ENCODE measurements around the gene SYDE2.
"Not testable (repeated sequence)": the region's sequence is repeated elsewhere in the genome, so short reads cannot be mapped to it uniquely, and the experiment has no call there.

SYDE2 gene

DNA sequence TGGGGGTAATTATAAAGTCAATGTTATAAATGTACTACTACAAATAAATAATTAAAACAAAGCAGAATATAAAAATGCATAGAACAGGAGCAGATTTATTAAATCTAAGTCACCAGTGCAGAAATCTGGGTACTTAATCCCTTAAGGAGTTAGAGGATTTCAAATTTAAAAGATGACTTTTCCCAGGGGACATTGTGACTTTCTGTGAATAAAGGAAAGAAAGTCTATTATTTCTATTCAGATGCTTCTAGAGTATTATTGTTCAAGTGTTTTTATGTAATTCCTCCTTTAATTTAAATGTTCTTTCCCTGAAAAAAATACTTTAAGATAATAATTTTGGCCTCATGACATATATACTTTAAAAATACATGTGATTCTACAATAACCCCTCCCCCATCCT is 43.4 kb downstream of the SYDE2 start:
- Histone ChIP-seq H3K27ac (ENCODE audit: low read length) (no peak overlapping the region), H3K9me3 (ENCODE audit: control insufficient read depth, low read depth, low read length) (no peaks in the 10 kb centered on the region), H3K4me3 (ENCODE audit: low read length) (no peak overlapping the region), H3K27me3 (ENCODE audit: control insufficient read depth, insufficient read depth, low read length) (no peaks in the 10 kb centered on the region), H3K4me1 (ENCODE audit: control insufficient read depth, low read depth, low read length) (no peaks in the 10 kb centered on the region), H3K36me3 (ENCODE audit: control insufficient read depth, low read depth, low read length) (no peaks in the 10 kb centered on the region), H3K9ac (ENCODE audit: low read length) (no peak overlapping the region)

DNA sequence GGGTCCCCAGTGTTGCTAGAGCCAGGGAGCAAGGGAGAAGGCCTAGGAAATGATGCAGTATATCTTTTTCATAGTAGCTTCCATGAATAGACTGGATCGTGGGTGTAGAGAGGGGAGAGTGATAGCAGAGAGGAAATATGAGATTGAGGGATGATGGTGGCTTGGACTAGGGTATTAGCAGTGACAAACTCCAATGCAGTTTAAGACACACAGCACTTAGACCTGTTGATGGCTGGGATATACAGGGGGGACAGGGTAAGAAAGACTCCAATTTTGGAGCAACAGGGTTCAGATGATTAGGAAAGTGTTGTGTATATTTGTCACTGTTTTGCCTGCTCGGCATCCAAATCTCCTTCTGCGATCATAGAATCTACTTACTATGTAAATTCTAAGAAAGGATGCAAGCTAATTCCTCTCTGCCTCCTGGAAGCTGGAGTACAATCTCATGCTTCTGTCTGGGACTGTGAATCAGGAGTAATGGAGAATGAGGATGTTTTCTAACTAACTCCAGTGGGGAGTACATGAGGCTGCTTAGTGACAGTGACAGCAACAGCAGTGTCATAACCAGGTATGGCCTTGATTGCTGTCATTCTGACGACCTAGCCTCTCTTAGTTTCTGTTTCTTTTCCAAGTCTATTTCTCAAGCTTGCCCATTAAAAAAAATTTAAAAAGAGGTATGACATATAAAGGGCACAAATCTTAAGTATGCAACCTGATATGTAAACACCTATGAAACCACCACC is 47.5 kb downstream of the SYDE2 start:
- H3K9me3 ChIP-seq (ENCODE audit: control insufficient read depth, low read depth, low read length) = no peaks in the 10 kb centered on the region
- no peaks in the 10 kb centered on the region for H3K36me3 ChIP-seq (ENCODE audit: control insufficient read depth, low read depth, low read length)
- H3K27me3 ChIP-seq (ENCODE audit: control insufficient read depth, insufficient read depth, low read length) = no peaks in the 10 kb centered on the region
- no peak overlapping the region for H3K9ac ChIP-seq (ENCODE audit: low read length)
- H3K4me1 ChIP-seq (ENCODE audit: control insufficient read depth, low read depth, low read length) = peaks cover 7% of the 10 kb centered on the region
- H3K27ac ChIP-seq (ENCODE audit: low read length) = no peak overlapping the region
- H3K4me3 ChIP-seq (ENCODE audit: low read length) = no peak overlapping the region

DNA sequence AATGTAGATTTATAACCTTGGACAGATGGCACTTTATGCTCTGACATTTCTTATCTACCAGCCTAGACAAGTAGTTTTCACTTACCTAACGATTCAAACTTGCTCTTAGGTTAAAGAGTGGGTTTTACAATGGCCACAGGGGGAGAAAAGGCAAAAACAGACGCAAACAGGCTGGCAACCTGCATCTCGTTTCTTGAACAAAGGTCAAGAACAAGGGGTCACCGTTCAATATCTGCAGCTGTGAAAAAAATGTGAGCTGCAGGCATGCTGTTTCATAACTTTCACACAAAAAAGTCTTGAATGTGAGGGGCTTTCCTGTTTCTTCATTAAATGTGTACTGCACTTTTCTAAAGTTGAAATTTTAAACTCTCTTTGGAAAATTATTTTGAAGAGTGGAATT is 49.4 kb downstream of the SYDE2 start:
- peaks cover 9% of the 10 kb centered on the region for H3K4me1 ChIP-seq (ENCODE audit: control insufficient read depth, low read depth, low read length)
- H3K4me3 ChIP-seq (ENCODE audit: low read length) = no peak overlapping the region
- no peaks in the 10 kb centered on the region for H3K27me3 ChIP-seq (ENCODE audit: control insufficient read depth, insufficient read depth, low read length)
- H3K36me3 ChIP-seq (ENCODE audit: control insufficient read depth, low read depth, low read length) = no peaks in the 10 kb centered on the region
- no peak overlapping the region for H3K27ac ChIP-seq (ENCODE audit: low read length)
- H3K9me3 ChIP-seq (ENCODE audit: control insufficient read depth, low read depth, low read length) = no peaks in the 10 kb centered on the region
- H3K9ac ChIP-seq (ENCODE audit: low read length) = no peak overlapping the region

DNA sequence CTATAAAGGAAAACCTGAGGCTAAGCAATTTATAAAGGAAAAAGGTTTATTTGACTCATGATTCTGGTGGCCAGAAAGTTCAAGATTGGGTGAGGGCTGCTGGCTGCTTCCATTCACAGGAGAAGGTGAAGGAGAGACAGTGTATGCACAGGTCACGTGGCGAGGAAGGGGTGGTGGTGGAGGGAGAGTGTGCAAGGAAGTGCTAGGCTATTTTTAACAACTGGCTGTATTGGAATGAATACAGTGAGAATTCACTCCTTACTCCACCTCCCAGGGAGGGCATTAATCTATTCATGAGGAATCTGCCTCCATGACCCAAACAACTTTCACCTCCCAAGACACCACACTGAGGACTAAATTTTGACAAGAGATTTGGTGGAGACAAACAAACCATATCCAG is 51.0 kb downstream of the SYDE2 start:
- Histone ChIP-seq H3K27me3 (ENCODE audit: control insufficient read depth, insufficient read depth, low read length) (no peaks in the 10 kb centered on the region), H3K9ac (ENCODE audit: low read length) (no peak overlapping the region), H3K4me1 (ENCODE audit: control insufficient read depth, low read depth, low read length) (peaks cover 14% of the 10 kb centered on the region), H3K4me3 (ENCODE audit: low read length) (no peak overlapping the region), H3K36me3 (ENCODE audit: control insufficient read depth, low read depth, low read length) (no peaks in the 10 kb centered on the region), H3K27ac (ENCODE audit: low read length) (no peak overlapping the region), H3K9me3 (ENCODE audit: control insufficient read depth, low read depth, low read length) (no peaks in the 10 kb centered on the region)

DNA sequence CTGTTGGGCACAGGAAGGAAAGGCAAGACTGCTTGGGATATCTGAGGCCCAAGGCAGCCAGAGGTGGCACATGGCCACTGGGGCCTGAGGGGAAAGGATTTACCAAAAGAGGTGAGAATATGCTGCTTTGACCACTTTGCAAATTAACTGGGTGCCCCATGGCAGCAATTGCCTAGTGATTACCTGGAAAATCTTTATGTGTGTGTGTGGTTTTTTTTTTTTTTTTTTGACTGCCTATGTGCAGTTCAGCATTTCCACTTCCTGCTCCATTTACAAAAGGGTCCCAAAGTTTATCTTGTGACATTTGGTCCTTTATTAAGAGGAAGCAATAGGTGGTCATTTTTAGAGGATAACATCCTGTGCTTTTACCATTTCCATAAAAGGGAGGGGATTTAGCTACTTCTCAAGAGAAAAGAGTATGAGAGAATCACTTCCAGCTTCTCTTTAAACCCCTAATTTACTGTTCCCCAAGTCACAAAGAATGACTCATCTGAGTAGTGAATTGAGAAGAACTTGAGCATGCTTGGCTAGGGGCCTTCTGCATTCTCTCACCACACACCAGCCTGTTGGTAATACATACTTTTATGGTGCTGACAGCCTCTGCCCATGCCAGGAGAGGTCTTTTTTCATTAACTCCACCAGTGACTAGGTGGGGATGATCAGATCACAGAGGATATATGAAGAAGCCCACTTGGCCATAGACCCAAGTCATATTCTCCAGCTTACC is 52.1 kb downstream of the SYDE2 start:
- Histone ChIP-seq H3K4me1 (ENCODE audit: control insufficient read depth, low read depth, low read length) (peaks cover 25% of the 10 kb centered on the region), H3K4me3 (ENCODE audit: low read length) (no peak overlapping the region), H3K9ac (ENCODE audit: low read length) (no peak overlapping the region), H3K27me3 (ENCODE audit: control insufficient read depth, insufficient read depth, low read length) (no peaks in the 10 kb centered on the region), H3K36me3 (ENCODE audit: control insufficient read depth, low read depth, low read length) (no peaks in the 10 kb centered on the region), H3K27ac (ENCODE audit: low read length) (no peak overlapping the region), H3K9me3 (ENCODE audit: control insufficient read depth, low read depth, low read length) (no peaks in the 10 kb centered on the region)

DNA sequence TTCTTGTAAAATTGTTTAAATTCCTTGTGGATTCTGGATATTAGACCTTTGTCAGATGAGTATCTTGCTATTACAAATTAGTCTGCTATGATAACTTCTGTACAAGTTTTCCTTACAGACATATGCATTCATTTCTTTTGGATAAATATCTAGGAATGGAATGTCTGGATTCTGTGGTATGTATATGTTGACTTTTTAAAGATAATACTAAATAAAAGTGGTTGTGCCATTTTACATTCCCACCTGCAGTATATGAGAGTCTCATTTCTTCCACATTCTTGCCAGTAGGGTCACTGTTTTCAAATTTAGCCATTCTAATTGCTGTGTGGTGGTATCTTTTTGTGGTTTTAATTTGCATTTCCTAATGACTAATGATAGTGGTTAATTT is 53.9 kb downstream of the SYDE2 start:
- H3K27me3 ChIP-seq (ENCODE audit: control insufficient read depth, insufficient read depth, low read length) = no peaks in the 10 kb centered on the region
- H3K4me3 ChIP-seq (ENCODE audit: low read length) = no peak overlapping the region
- no peak overlapping the region for H3K27ac ChIP-seq (ENCODE audit: low read length)
- H3K36me3 ChIP-seq (ENCODE audit: control insufficient read depth, low read depth, low read length) = no peaks in the 10 kb centered on the region
- no peaks in the 10 kb centered on the region for H3K9me3 ChIP-seq (ENCODE audit: control insufficient read depth, low read depth, low read length)
- H3K4me1 ChIP-seq (ENCODE audit: control insufficient read depth, low read depth, low read length) = peaks cover 25% of the 10 kb centered on the region
- no peak overlapping the region for H3K9ac ChIP-seq (ENCODE audit: low read length)

DNA sequence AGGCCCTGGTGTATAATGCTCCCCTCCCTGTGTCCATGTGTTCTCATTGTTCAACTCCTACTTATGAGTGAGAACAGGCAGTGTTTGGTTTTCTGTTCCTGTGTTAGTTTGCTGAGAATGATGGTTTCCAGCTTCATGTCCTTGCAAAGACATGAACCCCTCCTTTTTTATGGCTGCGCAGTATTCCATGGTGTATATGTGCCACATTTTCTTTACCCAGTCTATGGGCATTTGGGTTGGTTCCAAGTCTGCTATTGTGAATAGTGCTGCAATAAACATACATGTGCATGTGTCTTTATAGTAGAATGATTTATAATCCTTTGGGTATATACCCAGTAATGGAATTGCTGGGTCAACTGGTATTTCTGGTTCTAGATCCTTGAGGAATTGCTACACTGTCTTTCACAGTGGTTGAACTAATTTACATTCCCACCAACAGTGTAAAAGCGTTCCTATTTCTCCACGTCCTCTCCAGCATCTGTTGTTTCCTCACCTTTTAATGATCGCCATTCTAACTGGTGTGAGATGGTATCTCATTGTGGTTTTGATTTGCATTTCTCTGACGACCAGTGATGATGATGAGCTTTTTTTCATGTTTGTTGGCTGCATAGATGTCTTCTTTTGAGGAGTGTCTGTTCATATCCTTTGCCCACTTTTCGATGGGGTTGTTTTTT is 54.4 kb downstream of the SYDE2 start:
- H3K4me1 ChIP-seq (ENCODE audit: control insufficient read depth, low read depth, low read length) = peaks cover 25% of the 10 kb centered on the region
- H3K4me3 ChIP-seq (ENCODE audit: low read length); H3K9me3 ChIP-seq (ENCODE audit: control insufficient read depth, low read depth, low read length); H3K27ac ChIP-seq (ENCODE audit: low read length); H3K36me3 ChIP-seq (ENCODE audit: control insufficient read depth, low read depth, low read length); H3K9ac ChIP-seq (ENCODE audit: low read length); H3K27me3 ChIP-seq (ENCODE audit: control insufficient read depth, insufficient read depth, low read length): not testable (repeated sequence)

DNA sequence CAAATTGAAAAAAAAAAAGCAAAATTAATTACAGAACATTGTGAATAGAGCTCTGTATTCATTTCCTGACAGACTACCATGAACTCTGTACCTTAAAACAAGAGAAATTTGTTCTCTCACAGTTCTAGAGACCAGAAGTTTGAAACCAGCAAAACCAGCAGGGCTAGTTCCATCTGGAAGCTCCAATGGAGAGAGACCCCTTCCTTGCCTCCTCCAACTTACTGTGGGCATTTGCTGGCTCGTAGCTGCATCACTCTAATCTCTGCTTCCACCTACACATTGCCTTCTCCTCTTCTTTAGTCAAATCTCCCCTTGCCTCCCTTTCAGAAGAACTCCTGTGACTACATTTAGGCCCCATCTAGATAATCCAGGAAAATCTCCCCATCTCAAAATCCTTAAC is 56.5 kb downstream of the SYDE2 start:
- H3K4me3 ChIP-seq (ENCODE audit: low read length) = no peak overlapping the region
- H3K27me3 ChIP-seq (ENCODE audit: control insufficient read depth, insufficient read depth, low read length) = no peaks in the 10 kb centered on the region
- H3K9ac ChIP-seq (ENCODE audit: low read length) = no peak overlapping the region
- H3K4me1 ChIP-seq (ENCODE audit: control insufficient read depth, low read depth, low read length) = peaks cover 19% of the 10 kb centered on the region
- no peak overlapping the region for H3K27ac ChIP-seq (ENCODE audit: low read length)
- no peaks in the 10 kb centered on the region for H3K36me3 ChIP-seq (ENCODE audit: control insufficient read depth, low read depth, low read length)
- H3K9me3 ChIP-seq (ENCODE audit: control insufficient read depth, low read depth, low read length) = no peaks in the 10 kb centered on the region

DNA sequence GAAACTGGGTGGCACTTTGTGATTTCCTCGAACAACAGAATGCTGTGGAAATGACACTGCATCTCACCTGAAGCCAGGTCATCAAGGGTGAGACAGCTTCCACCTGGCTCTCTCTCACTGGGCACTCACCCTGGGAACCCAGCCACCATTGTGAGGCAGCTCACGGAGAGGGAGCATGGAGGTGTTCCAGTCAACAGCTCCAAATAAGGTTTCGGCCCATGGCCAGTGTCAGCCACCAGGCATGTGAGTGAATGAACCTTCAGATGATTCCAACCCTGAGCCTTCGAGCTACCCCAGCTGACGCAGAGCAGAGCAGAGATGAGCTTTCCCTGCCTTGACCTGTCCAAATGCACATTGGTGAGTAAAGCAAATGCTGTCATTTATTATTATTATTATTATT is 58.1 kb downstream of the SYDE2 start:
- Histone ChIP-seq H3K27ac (ENCODE audit: low read length) (no peak overlapping the region), H3K4me1 (ENCODE audit: control insufficient read depth, low read depth, low read length) (peaks cover 16% of the 10 kb centered on the region), H3K9me3 (ENCODE audit: control insufficient read depth, low read depth, low read length) (no peaks in the 10 kb centered on the region), H3K9ac (ENCODE audit: low read length) (no peak overlapping the region), H3K4me3 (ENCODE audit: low read length) (no peak overlapping the region), H3K36me3 (ENCODE audit: control insufficient read depth, low read depth, low read length) (no peaks in the 10 kb centered on the region), H3K27me3 (ENCODE audit: control insufficient read depth, insufficient read depth, low read length) (no peaks in the 10 kb centered on the region)

DNA sequence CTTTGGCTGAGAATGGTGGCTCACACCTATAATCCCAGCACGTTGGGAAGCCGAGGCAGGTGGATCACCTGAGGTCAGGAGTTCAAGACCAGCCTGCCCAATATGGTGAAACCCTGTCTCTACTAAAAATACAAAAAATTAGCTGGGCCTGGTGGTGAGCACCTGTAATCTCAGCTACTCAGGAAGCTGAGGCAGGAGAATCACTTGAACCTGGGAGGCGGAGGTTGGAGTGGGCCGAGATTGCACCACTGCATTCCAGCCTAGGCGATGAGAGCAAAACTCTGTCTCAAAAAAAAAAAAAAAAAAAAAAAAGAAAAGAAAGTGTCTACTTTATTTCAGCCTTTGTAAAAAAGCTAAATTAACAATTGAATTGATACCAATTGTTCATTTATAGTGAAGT is 62.4 kb downstream of the SYDE2 start:
- not testable (repeated sequence) for H3K27me3 ChIP-seq (ENCODE audit: control insufficient read depth, insufficient read depth, low read length); H3K9me3 ChIP-seq (ENCODE audit: control insufficient read depth, low read depth, low read length); H3K4me3 ChIP-seq (ENCODE audit: low read length); H3K9ac ChIP-seq (ENCODE audit: low read length); H3K27ac ChIP-seq (ENCODE audit: low read length); H3K4me1 ChIP-seq (ENCODE audit: control insufficient read depth, low read depth, low read length); H3K36me3 ChIP-seq (ENCODE audit: control insufficient read depth, low read depth, low read length)

DNA sequence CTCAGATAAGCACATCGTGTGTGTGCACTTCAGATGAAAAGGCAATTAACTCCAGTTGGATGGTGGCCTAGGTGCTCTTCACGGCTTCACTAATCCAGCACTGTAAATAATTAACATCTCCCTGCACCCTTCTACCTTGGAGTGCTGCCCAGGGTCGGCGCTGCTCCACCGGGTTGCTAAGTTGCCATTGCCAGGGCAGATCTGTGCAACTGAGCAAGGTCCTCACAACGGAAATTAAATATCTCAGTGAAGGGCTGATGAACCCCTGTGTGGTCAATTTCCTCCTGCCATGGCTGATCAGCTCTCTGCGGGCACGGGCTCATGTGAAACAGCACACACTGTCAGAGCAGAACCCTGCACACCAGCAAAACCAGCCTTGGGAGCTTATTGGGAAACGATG is 63.2 kb downstream of the SYDE2 start:
- Histone ChIP-seq H3K9me3 (ENCODE audit: control insufficient read depth, low read depth, low read length) (no peaks in the 10 kb centered on the region), H3K27ac (ENCODE audit: low read length) (no peak overlapping the region), H3K36me3 (ENCODE audit: control insufficient read depth, low read depth, low read length) (no peaks in the 10 kb centered on the region), H3K4me1 (ENCODE audit: control insufficient read depth, low read depth, low read length) (no peaks in the 10 kb centered on the region), H3K4me3 (ENCODE audit: low read length) (no peak overlapping the region), H3K9ac (ENCODE audit: low read length) (no peak overlapping the region), H3K27me3 (ENCODE audit: control insufficient read depth, insufficient read depth, low read length) (no peaks in the 10 kb centered on the region)

All from iPS-18a (cell line).